ENCODE data around the gene MACF1. TPM values are rescaled to one million over a fixed set of nuclear protein-coding genes. Genes with fewer than 3 reads are reported as not detected.
A peak's percentile ranks its signal among the peaks of the same experiment; 100 is the strongest.

MACF1 gene
- polyA plus RNA-seq, 1 of the 3 experiments (the other 2 are of a cell fraction): 37.6 TPM

DNA sequence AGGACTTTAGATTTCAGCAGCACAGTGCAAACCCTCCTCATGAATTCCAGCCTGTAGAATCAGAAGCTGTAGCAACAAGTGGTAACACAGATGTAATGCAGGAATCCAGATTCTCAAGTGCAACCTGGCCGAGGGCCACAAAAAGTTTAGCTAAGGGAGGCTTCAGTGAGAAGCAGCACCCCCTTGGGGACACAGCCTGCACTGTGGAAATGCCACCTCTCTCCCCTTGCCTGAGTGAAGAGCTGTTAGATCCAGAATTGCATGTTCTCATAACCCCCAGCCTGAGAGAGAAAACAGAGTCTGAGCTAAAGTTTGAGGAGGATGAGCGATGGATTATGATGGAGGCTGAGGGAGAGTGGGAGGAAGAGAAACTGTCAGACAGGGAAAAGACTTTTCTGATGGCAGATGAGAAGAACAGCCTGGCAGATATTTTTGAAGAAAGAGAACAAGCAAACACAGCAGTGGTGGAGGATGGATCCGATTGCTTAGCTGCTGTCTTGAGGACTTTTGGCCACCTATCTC, 206.5 kb downstream of the MACF1 start (continued):
- TF ChIP-seq TEAD4 (IDR thresholded peaks at IDR 0.05; ENCODE audit: borderline replicate concordance, insufficient read depth) (no peak), RAD21 (IDR thresholded peaks at IDR 0.05; ENCODE audit: low read length) (peak; percentile 70), JUND (IDR thresholded peaks at IDR 0.05) (no peak), FOXM1 (IDR thresholded peaks at IDR 0.05; ENCODE audit: low read depth) (no peak)
- TF ChIP-seq, protein P1, sequence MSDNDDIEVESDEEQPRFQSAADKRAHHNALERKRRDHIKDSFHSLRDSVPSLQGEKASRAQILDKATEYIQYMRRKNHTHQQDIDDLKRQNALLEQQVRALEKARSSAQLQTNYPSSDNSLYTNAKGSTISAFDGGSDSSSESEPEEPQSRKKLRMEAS (IDR thresholded peaks at IDR 0.05; ENCODE audit: low read depth): no peak

DNA sequence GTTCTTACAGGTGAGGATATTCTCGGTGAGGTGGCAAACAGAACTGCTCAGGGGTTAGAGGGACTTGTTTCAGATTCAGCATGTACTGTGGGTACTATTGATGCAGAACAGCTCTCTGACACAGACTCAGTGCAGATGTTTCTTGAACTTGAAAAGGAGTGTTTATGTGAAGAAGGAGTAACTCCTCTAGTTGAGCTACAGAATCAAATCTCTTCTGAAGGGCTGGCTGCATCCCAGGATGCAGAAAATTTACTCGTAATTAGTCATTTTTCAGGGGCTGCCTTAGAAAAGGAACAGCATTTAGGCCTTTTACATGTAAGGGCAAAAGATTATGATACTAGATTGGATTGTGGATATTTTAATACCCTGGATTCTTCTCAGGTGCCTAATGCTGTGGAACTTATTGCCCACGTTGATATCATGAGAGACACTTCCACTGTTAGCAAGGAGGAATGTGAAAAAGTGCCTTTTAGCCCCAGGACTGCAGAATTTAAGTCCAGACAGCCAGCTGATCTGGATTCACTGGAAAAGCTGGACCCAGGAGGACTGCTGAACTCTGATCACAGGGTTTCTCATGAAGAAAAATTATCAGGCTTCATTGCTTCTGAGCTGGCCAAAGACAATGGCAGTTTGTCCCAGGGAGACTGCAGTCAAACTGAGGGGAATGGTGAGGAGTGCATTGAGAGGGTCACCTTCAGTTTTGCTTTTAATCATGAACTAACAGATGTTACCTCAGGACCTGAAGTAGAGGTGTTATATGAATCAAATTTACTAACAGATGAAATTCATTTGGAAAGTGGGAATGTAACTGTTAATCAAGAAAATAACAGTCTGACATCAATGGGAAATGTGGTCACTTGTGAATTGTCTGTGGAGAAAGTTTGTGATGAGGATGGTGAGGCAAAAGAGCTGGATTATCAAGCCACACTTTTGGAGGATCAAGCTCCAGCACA, 207.3 kb downstream of the MACF1 start:
- TF ChIP-seq, protein P1 (IDR thresholded peaks at IDR 0.05; ENCODE audit: low read depth): no peak
- TF ChIP-seq FOXM1 (IDR thresholded peaks at IDR 0.05; ENCODE audit: low read depth) (no peak), MXI1 (IDR thresholded peaks at IDR 0.05; ENCODE audit: low read depth, low read length) (no peak), RAD21 (IDR thresholded peaks at IDR 0.05; ENCODE audit: low read length) (no peak)
- peaks cover 69% of the 10 kb centered on the region for H4K20me1 ChIP-seq (ENCODE audit: insufficient read depth)

DNA sequence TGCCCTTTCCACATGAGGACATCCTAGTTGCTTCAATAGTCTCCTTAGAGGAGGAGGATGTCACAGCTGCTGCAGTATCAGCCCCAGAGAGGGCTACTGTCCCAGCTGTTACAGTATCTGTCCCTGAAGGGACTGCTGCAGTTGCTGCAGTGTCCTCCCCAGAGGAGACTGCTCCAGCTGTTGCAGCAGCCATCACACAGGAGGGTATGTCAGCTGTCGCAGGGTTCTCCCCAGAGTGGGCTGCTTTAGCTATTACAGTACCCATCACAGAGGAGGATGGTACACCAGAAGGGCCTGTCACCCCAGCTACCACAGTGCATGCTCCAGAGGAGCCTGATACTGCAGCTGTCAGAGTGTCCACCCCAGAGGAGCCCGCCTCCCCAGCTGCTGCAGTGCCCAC, 208.4 kb downstream of the MACF1 start:
- no peak for DNase-seq
- peak overlapping the region; percentile 93 for H3K4me2 ChIP-seq
- H3K4me1 ChIP-seq (ENCODE audit: control insufficient read depth in 1 of 2, insufficient read depth in 2 of 2, low read depth in 1 of 2, low read length in 1 of 2): peaks cover 8 to 43% of the 10 kb centered on the region in 2 experiments; a peak in 3 of 4 replicates
- no CpG with 5 or more reads among the region's 2 CpGs for WGBS (ENCODE audit: low lambda C conversion rate)
- no peak overlapping the region for H3K9ac ChIP-seq
- peaks cover 19% of the 10 kb centered on the region for H3F3A ChIP-seq (replicated peaks; ENCODE audit: insufficient read depth)
- H3K27me3 ChIP-seq (ENCODE audit: insufficient read depth): no peaks in the 10 kb centered on the region
- ChIA-PET POLR2A (interaction anchor here (1.0 kb wide), 1 partner anchor 327 kb away, joined by 3 read pairs; no protein-coding TSS in a partner anchor), CTCF (interaction anchor here (0.6 to 3.5 kb wide), 6 partner anchors 15 to 314 kb away, joined by 3 to 18 read pairs (median 6); no protein-coding TSS in a partner anchor)
- peaks cover 17 to 36% of the 10 kb centered on the region in 2 experiments for H3K36me3 ChIP-seq (replicated peaks in 1 of 2; ENCODE audit: control insufficient read depth in 1 of 2, insufficient read depth in 2 of 2, low read length in 1 of 2)
- no peak overlapping the region for H3K27ac ChIP-seq (ENCODE audit: low read depth in 2 of 2, low read length in 1 of 2)
- H3K79me2 ChIP-seq (ENCODE audit: insufficient read depth): peaks cover 87% of the 10 kb centered on the region
- no peaks in the 10 kb centered on the region for H3K9me3 ChIP-seq
- H3K4me3 ChIP-seq (ENCODE audit: low read depth in 2 of 2, low read length in 1 of 2): peak overlapping the region in 1 of 2 experiments; percentile 84; a peak in 1 of 4 replicates
- H4K20me1 ChIP-seq (ENCODE audit: insufficient read depth): peaks cover 78% of the 10 kb centered on the region
- H3K9me2 ChIP-seq: no peaks in the 10 kb centered on the region
- no peak overlapping the region for H2AFZ ChIP-seq (ENCODE audit: low read depth)
- TF ChIP-seq JUND (IDR thresholded peaks at IDR 0.05): no peak
- no peak for TF ChIP-seq EP300 (IDR thresholded peaks at IDR 0.05; ENCODE audit: borderline replicate concordance in 1 of 2, low read depth in 1 of 2, low read length in 1 of 2)
- TF ChIP-seq FOXM1 (IDR thresholded peaks at IDR 0.05; ENCODE audit: low read depth): no peak
- TF ChIP-seq, protein P2, sequence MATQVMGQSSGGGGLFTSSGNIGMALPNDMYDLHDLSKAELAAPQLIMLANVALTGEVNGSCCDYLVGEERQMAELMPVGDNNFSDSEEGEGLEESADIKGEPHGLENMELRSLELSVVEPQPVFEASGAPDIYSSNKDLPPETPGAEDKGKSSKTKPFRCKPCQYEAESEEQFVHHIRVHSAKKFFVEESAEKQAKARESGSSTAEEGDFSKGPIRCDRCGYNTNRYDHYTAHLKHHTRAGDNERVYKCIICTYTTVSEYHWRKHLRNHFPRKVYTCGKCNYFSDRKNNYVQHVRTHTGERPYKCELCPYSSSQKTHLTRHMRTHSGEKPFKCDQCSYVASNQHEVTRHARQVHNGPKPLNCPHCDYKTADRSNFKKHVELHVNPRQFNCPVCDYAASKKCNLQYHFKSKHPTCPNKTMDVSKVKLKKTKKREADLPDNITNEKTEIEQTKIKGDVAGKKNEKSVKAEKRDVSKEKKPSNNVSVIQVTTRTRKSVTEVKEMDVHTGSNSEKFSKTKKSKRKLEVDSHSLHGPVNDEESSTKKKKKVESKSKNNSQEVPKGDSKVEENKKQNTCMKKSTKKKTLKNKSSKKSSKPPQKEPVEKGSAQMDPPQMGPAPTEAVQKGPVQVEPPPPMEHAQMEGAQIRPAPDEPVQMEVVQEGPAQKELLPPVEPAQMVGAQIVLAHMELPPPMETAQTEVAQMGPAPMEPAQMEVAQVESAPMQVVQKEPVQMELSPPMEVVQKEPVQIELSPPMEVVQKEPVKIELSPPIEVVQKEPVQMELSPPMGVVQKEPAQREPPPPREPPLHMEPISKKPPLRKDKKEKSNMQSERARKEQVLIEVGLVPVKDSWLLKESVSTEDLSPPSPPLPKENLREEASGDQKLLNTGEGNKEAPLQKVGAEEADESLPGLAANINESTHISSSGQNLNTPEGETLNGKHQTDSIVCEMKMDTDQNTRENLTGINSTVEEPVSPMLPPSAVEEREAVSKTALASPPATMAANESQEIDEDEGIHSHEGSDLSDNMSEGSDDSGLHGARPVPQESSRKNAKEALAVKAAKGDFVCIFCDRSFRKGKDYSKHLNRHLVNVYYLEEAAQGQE (IDR thresholded peaks at IDR 0.05; ENCODE audit: low read depth, low read length): no peak
- TF ChIP-seq GABPA (IDR thresholded peaks at IDR 0.05; ENCODE audit: low read depth): no peak
- TF ChIP-seq TCF12 (IDR thresholded peaks at IDR 0.05): no peak
- TF ChIP-seq, protein P3, sequence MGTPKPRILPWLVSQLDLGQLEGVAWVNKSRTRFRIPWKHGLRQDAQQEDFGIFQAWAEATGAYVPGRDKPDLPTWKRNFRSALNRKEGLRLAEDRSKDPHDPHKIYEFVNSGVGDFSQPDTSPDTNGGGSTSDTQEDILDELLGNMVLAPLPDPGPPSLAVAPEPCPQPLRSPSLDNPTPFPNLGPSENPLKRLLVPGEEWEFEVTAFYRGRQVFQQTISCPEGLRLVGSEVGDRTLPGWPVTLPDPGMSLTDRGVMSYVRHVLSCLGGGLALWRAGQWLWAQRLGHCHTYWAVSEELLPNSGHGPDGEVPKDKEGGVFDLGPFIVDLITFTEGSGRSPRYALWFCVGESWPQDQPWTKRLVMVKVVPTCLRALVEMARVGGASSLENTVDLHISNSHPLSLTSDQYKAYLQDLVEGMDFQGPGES (IDR thresholded peaks at IDR 0.05; ENCODE audit: low read depth, low read length): no peak
- TF ChIP-seq ELF1 (IDR thresholded peaks at IDR 0.05): no peak
- TF ChIP-seq MXI1 (IDR thresholded peaks at IDR 0.05; ENCODE audit: low read depth, low read length): no peak
- TF ChIP-seq TAF1 (IDR thresholded peaks at IDR 0.05; ENCODE audit: borderline replicate concordance, low read depth, low read length): no peak
- no peak for TF ChIP-seq TEAD4 (IDR thresholded peaks at IDR 0.05; ENCODE audit: borderline replicate concordance, insufficient read depth)
- no peak for TF ChIP-seq RFX5 (IDR thresholded peaks at IDR 0.05; ENCODE audit: low read length)
- no peak for TF ChIP-seq FOXJ3 (CRISPR knock-in tag; IDR thresholded peaks at IDR 0.05)

More for the DNA sequence above, 207.3 kb downstream of the MACF1 start:
- no peak overlapping the region for H2AFZ ChIP-seq (ENCODE audit: low read depth)
- no peaks in the 10 kb centered on the region for H3K9me2 ChIP-seq
- CTCF ChIA-PET: interaction anchor here (0.6 to 3.5 kb wide), 27 partner anchors 8 to 313 kb away, joined by 3 to 19 read pairs (median 6); no protein-coding TSS in a partner anchor
- peaks cover 20% of the 10 kb centered on the region for H3F3A ChIP-seq (replicated peaks; ENCODE audit: insufficient read depth)
- H3K4me1 ChIP-seq (ENCODE audit: control insufficient read depth in 1 of 2, insufficient read depth in 2 of 2, low read depth in 1 of 2, low read length in 1 of 2): peaks cover 19 to 49% of the 10 kb centered on the region in 2 experiments; a peak in 3 of 4 replicates
- H3K4me2 ChIP-seq: peak overlapping the region; percentile 93
- no peak for DNase-seq
- peak overlapping the region in 1 of 2 experiments; percentile 24; a peak in 2 of 4 replicates for H3K27ac ChIP-seq (ENCODE audit: low read depth in 2 of 2, low read length in 1 of 2)
- no peaks in the 10 kb centered on the region for H3K9me3 ChIP-seq
- H3K4me3 ChIP-seq (ENCODE audit: low read depth in 2 of 2, low read length in 1 of 2): peak overlapping the region; percentile 84 to 87
- WGBS (ENCODE audit: low lambda C conversion rate): 45% methylated on average over 3 of the region's 3 CpGs
- POLR2A ChIA-PET: interaction anchor here (1.0 kb wide), 1 partner anchor 328 kb away, joined by 3 read pairs; no protein-coding TSS in a partner anchor
- H3K79me2 ChIP-seq (ENCODE audit: insufficient read depth): peaks cover 86% of the 10 kb centered on the region
- no peaks in the 10 kb centered on the region for H3K27me3 ChIP-seq (ENCODE audit: insufficient read depth)
- H3K9ac ChIP-seq: peak overlapping the region; percentile 46
- peaks cover 11 to 34% of the 10 kb centered on the region in 2 experiments for H3K36me3 ChIP-seq (replicated peaks in 1 of 2; ENCODE audit: control insufficient read depth in 1 of 2, insufficient read depth in 2 of 2, low read length in 1 of 2)

Data from SK-N-SH (cell line).